Sigmoid colon (tissue), 7 donors: Measurements from ENCODE around the gene PUS10. TPM values are rescaled to one million over a fixed set of nuclear protein-coding genes. Genes with fewer than 3 reads are reported as not detected.

ENCODE experiments used
- DNase-seq: peaks from one replicate; pipeline ENCODE4 v3.0.0-alpha.2; 2019
- H3K27ac ChIP-seq, 4 donors: fragments of 200-600 bp; sonication (generic); one replicate each; pipeline ENCODE4 v1.5.1; 2016 to 2019; ENCODE audit warnings: mild to moderate bottlenecking in 1 of 4
- H3K27me3 ChIP-seq, 3 donors: fragments of 200-600 bp; sonication (generic); one replicate each; pipeline ENCODE4 v1.5.1; 2019; ENCODE audit warnings: mild to moderate bottlenecking in 1 of 3
- H3K36me3 ChIP-seq, 4 donors: fragments of 200-600 bp; sonication (generic); one replicate each; pipeline ENCODE4 v1.5.1; 2016 to 2019
- H3K4me1 ChIP-seq, 4 donors: fragments of 200-600 bp; sonication (generic); one replicate each; pipeline ENCODE4 v1.5.1; 2017 to 2019
- H3K4me3 ChIP-seq, 4 donors: fragments of 200-600 bp; sonication (generic); one replicate each; pipeline ENCODE4 v1.5.1; 2017 to 2019; ENCODE audit warnings: mild to moderate bottlenecking in 2 of 4, moderate library complexity in 1 of 4
- H3K9me3 ChIP-seq, 4 donors: fragments of 200-600 bp in 3 of 4; sonication (generic) in 3 of 4; one replicate each; pipeline versions ENCODE4 v1.5.1 to v1.6.1; 2013 to 2019
- CTCF ChIP-seq, 4 experiments: fragments of 450-650 bp in 3 of 4; fragments of 200-600 bp in 1 of 4; IDR thresholded peaks; one replicate each; pipeline ENCODE4 v1.5.1; 2016 to 2019; ENCODE audit warnings: antibody characterized with exemption in 4 of 4, mild to moderate bottlenecking in 3 of 4, moderate library complexity in 2 of 4
- EP300 ChIP-seq, 4 donors: sonication (generic); formaldehyde crosslinking; IDR thresholded peaks; one replicate each; pipeline ENCODE4 v1.6.1; 2017; ENCODE audit warnings: antibody characterized with exemption in 4 of 4
- POLR2A ChIP-seq, 2 donors: fragments of 450-650 bp; IDR thresholded peaks; one replicate each; pipeline ENCODE4 v1.6.1; 2016; ENCODE audit warnings: antibody characterized with exemption in 2 of 2, mild to moderate bottlenecking in 2 of 2, moderate library complexity in 2 of 2
- POLR2AphosphoS5 ChIP-seq, 4 donors: sonication (generic); formaldehyde crosslinking; IDR thresholded peaks; one replicate each; pipeline ENCODE4 v1.6.1; 2017; ENCODE audit warnings: antibody characterized with exemption in 4 of 4
- WGBS, 2 donors: extraction: QIAGEN DNeasy Blood & Tissue Kit; methylation state at CpG; one replicate each; pipeline ENCODE4 v1.1.7; 2013; 5-methylcytosine and 5-hydroxymethylcytosine counted together
- intact Hi-C: fragments of 100-400 bp; cut with DNase I; formaldehyde crosslinking; loops from one replicate; pipeline ENCODE4 v1.15.1; 2023
- polyA plus RNA-seq, 3 donors: library from polyadenylated mRNA; stranded (reverse); fragments of 200-250 nt; gene quantifications; one replicate each; pipeline ENCODE4 v1.2.3, GENCODE V29; 2013
- total RNA-seq, 4 donors: library from RNA; depleted of rRNA; stranded (reverse); fragments of >200 nt; gene quantifications; one replicate each; pipeline ENCODE4 v1.1.0, GENCODE V29; 2016
- donor health status: healthy with polysubstance abuse.
- donor health status: Bipolar disorder and iron deficiency.
- donor health status: healthy.

The PUS10 gene
- total and polyA plus RNA-seq, 7 donors = 3.1 to 8.3 (median 5.0) TPM

- H3K36me3 ChIP-seq = no peaks in the 10 kb centered on the region
- TF ChIP-seq EP300 (IDR thresholded peaks at IDR 0.05) (no peak), POLR2AphosphoS5 (IDR thresholded peaks at IDR 0.05) (no peak), CTCF (IDR thresholded peaks at IDR 0.05) (no peak), POLR2A (IDR thresholded peaks at IDR 0.05) (no peak)
- no peaks in the 10 kb centered on the region for H3K9me3 ChIP-seq
- no peak overlapping the region for H3K4me3 ChIP-seq
- H3K4me1 ChIP-seq = no peaks in the 10 kb centered on the region
- intact Hi-C loops = no loop called here
- no peaks in the 10 kb centered on the region for H3K27me3 ChIP-seq
- no peak for DNase-seq
- no peak overlapping the region for H3K27ac ChIP-seq
Observed at GRCh38 chr2:60965499-60965785, 52.6 kb downstream of the PUS10 start.

- H3K27me3 ChIP-seq = no peaks in the 10 kb centered on the region
- H3K4me1 ChIP-seq = no peaks in the 10 kb centered on the region
- WGBS, 2 donors = 75 to 85% methylated on average over 7 of the region's 7 CpGs
- H3K36me3 ChIP-seq = no peaks in the 10 kb centered on the region
- intact Hi-C loops = no loop called here
- no peak overlapping the region for H3K4me3 ChIP-seq
- no peak for TF ChIP-seq POLR2AphosphoS5 (IDR thresholded peaks at IDR 0.05)
- TF ChIP-seq CTCF (IDR thresholded peaks at IDR 0.05) = no peak
- TF ChIP-seq POLR2A (IDR thresholded peaks at IDR 0.05) = no peak
- TF ChIP-seq EP300 (IDR thresholded peaks at IDR 0.05) = no peak
- DNase-seq = no peak
- H3K27ac ChIP-seq = no peak overlapping the region
- H3K9me3 ChIP-seq = no peaks in the 10 kb centered on the region
Observed at GRCh38 chr2:60964651-60965498, 53.2 kb downstream of the PUS10 start.

- Histone ChIP-seq H3K27ac (no peak overlapping the region), H3K9me3 (no peaks in the 10 kb centered on the region), H3K27me3 (no peaks in the 10 kb centered on the region), H3K4me3 (no peak overlapping the region), H3K36me3 (no peaks in the 10 kb centered on the region), H3K4me1 (no peaks in the 10 kb centered on the region)
- TF ChIP-seq CTCF (IDR thresholded peaks at IDR 0.05) (no peak), POLR2AphosphoS5 (IDR thresholded peaks at IDR 0.05) (no peak), EP300 (IDR thresholded peaks at IDR 0.05) (no peak), POLR2A (IDR thresholded peaks at IDR 0.05) (no peak)
- intact Hi-C loops = no loop called here
- no peak for DNase-seq
Observed at GRCh38 chr2:60963190-60963589, 54.9 kb downstream of the PUS10 start.

GRCh38 chr2:60962528-60962927, 55.5 kb downstream of the PUS10 start:
- intact Hi-C loops = no loop called here
- Histone ChIP-seq H3K4me1 (no peaks in the 10 kb centered on the region), H3K36me3 (no peaks in the 10 kb centered on the region), H3K4me3 (no peak overlapping the region), H3K27me3 (no peaks in the 10 kb centered on the region), H3K27ac (no peak overlapping the region), H3K9me3 (no peaks in the 10 kb centered on the region)
- 88 to 90% methylated on average over 2 of the region's 2 CpGs for WGBS, 2 donors
- no peak for DNase-seq
- no peak for TF ChIP-seq CTCF (IDR thresholded peaks at IDR 0.05)
- no peak for TF ChIP-seq EP300 (IDR thresholded peaks at IDR 0.05)

GRCh38 chr2:60961457-60961856, 56.6 kb downstream of the PUS10 start:
- H3K4me3 ChIP-seq = no peak overlapping the region
- DNase-seq = no peak
- no peaks in the 10 kb centered on the region for H3K9me3 ChIP-seq
- no peaks in the 10 kb centered on the region for H3K27me3 ChIP-seq
- H3K27ac ChIP-seq = no peak overlapping the region
- TF ChIP-seq CTCF (IDR thresholded peaks at IDR 0.05) (no peak), POLR2A (IDR thresholded peaks at IDR 0.05) (no peak), POLR2AphosphoS5 (IDR thresholded peaks at IDR 0.05) (no peak), EP300 (IDR thresholded peaks at IDR 0.05) (no peak)
- H3K36me3 ChIP-seq = no peaks in the 10 kb centered on the region
- intact Hi-C loops = no loop called here
- no peaks in the 10 kb centered on the region for H3K4me1 ChIP-seq
- WGBS, 2 donors = 83 to 87% methylated on average over 4 of the region's 4 CpGs
